CD14-positive monocyte (primary cell): ENCODE data around the gene MTMR3. TPM values are rescaled to one million over a fixed set of nuclear protein-coding genes. Genes with fewer than 3 reads are reported as not detected.

ENCODE experiments used
- DNase-seq, 3 donors: peaks; one replicate each; pipeline ENCODE4 v3.0.0-alpha.2; 2011 to 2022
- H2AFZ ChIP-seq: 2 replicates; pipeline ENCODE4 v1.6.0; 2012; ENCODE audit warnings: mild to moderate bottlenecking, low read depth, low read length, inconsistent platforms; ENCODE audit not compliant: insufficient read depth, poor library complexity, severe bottlenecking
- H3K27ac ChIP-seq, 2 donors: 1 replicate in 1 of 2; 2 replicates in 1 of 2; pipeline ENCODE4 v1.5.1; 2012 to 2013; ENCODE audit warnings: low read length in 2 of 2, control low read depth in 1 of 2, inconsistent platforms in 1 of 2, low read depth in 1 of 2, mild to moderate bottlenecking in 1 of 2
- H3K27me3 ChIP-seq, 2 donors: one replicate each; pipeline versions ENCODE4 v1.6.0 to v1.6.1; 2011 to 2013; ENCODE audit warnings: low read length in 2 of 2; ENCODE audit not compliant: control insufficient read depth in 2 of 2, insufficient read depth in 2 of 2
- H3K36me3 ChIP-seq, 2 donors: replicated peaks in 1 of 2; 1 replicate in 1 of 2; 2 replicates in 1 of 2; pipeline versions ENCODE4 v1.5.1 to v1.6.1; 2012 to 2013; ENCODE audit warnings: low read length in 2 of 2, control low read depth in 1 of 2, inconsistent platforms in 1 of 2, mild to moderate bottlenecking in 1 of 2; ENCODE audit not compliant: insufficient read depth in 2 of 2, control insufficient read depth in 1 of 2
- H3K4me1 ChIP-seq, 2 donors: 1 replicate in 1 of 2; 2 replicates in 1 of 2; pipeline versions ENCODE4 v1.5.1 to v1.6.1; 2012 to 2013; ENCODE audit warnings: low read length in 2 of 2, control low read depth in 1 of 2, inconsistent platforms in 1 of 2, mild to moderate bottlenecking in 1 of 2, moderate library complexity in 1 of 2; ENCODE audit not compliant: insufficient read depth in 2 of 2, control insufficient read depth in 1 of 2
- H3K4me2 ChIP-seq: replicated peaks from 2 replicates; pipeline ENCODE3; 2012; ENCODE audit warnings: low read length, moderate library complexity, mild to moderate bottlenecking; ENCODE audit not compliant: poor library complexity, severe bottlenecking; ENCODE audit errors: extremely low read depth
- H3K4me3 ChIP-seq, 3 experiments: fragments of 200-600 bp in 1 of 3; sonication (generic) in 1 of 3; replicated peaks in 1 of 3; 1 replicate in 2 of 3; 2 replicates in 1 of 3; pipeline ENCODE4 v1.5.1; 2011 to 2013; ENCODE audit warnings: low read length in 3 of 3, mild to moderate bottlenecking in 3 of 3, control low read depth in 2 of 3, low read depth in 2 of 3, inconsistent platforms in 1 of 3, moderate library complexity in 1 of 3
- H3K79me2 ChIP-seq: 2 replicates; pipeline ENCODE4 v1.6.0; 2012; ENCODE audit warnings: mild to moderate bottlenecking, control low read depth, inconsistent platforms, low read length, moderate library complexity; ENCODE audit not compliant: insufficient read depth
- H3K9ac ChIP-seq: 2 replicates; pipeline ENCODE4 v1.6.0; 2017; ENCODE audit warnings: low read length, mild to moderate bottlenecking; ENCODE audit not compliant: insufficient read depth, poor library complexity, severe bottlenecking
- H3K9me3 ChIP-seq, 2 donors: replicated peaks in 1 of 2; 1 replicate in 1 of 2; 2 replicates in 1 of 2; pipeline versions ENCODE4 v1.5.1 to v1.6.1; 2012 to 2013; ENCODE audit warnings: low read length in 2 of 2, control low read depth in 1 of 2; ENCODE audit not compliant: control insufficient read depth in 1 of 2, insufficient read depth in 1 of 2
- H4K20me1 ChIP-seq: 2 replicates; pipeline ENCODE4 v1.6.0; 2012; ENCODE audit warnings: mild to moderate bottlenecking, low read length, control low read depth, moderate library complexity; ENCODE audit not compliant: insufficient read depth
- H3K27ac Mint-ChIP-seq, 7 donors: one replicate each; pipeline ENCODE4 v1.8.0; 2020; ENCODE audit warnings: mild to moderate bottlenecking in 7 of 7, mixed read lengths in 7 of 7, moderate library complexity in 6 of 7, inconsistent platforms in 2 of 7
- H3K27me3 Mint-ChIP-seq, 3 donors: one replicate each; pipeline ENCODE4 v1.8.0; 2021 to 2022; ENCODE audit warnings: low read depth in 3 of 3, mild to moderate bottlenecking in 3 of 3, mixed read lengths in 3 of 3, moderate library complexity in 3 of 3, inconsistent platforms in 1 of 3
- H3K36me3 Mint-ChIP-seq, 2 donors: one replicate each; pipeline ENCODE4 v1.8.0; 2020; ENCODE audit warnings: mixed read lengths in 2 of 2, inconsistent platforms in 1 of 2, mild to moderate bottlenecking in 1 of 2
- H3K4me1 Mint-ChIP-seq: one replicate; pipeline ENCODE4 v1.8.0; 2020; ENCODE audit warnings: mild to moderate bottlenecking, mixed read lengths
- H3K4me3 Mint-ChIP-seq, 2 donors: one replicate each; pipeline ENCODE4 v1.8.0; 2020; ENCODE audit warnings: mild to moderate bottlenecking in 2 of 2, mixed read lengths in 2 of 2, moderate library complexity in 1 of 2
- H3K9me3 Mint-ChIP-seq, 7 donors: one replicate each; pipeline ENCODE4 v1.8.0; 2020 to 2022; ENCODE audit warnings: mixed read lengths in 7 of 7, mild to moderate bottlenecking in 6 of 7, moderate library complexity in 6 of 7, inconsistent platforms in 2 of 7
- CTCF ChIP-seq: fragments of 200-600 bp; IDR thresholded peaks from one replicate; pipeline ENCODE4 v1.8.0; 2022; ENCODE audit warnings: antibody characterized with exemption, mild to moderate bottlenecking
- WGBS: methylation state at CpG from one replicate; pipeline ENCODE4 v1.1.5; 2013; ENCODE audit warnings: missing lambda C conversion rate; ENCODE audit not compliant: insufficient coverage; 5-methylcytosine and 5-hydroxymethylcytosine counted together
- intact Hi-C, 2 donors: fragments of 100-400 bp; cut with micrococcal nuclease; formaldehyde crosslinking; loops; one replicate each; pipeline versions ENCODE4 v1.15.0 to v1.15.1; 2023
- polyA plus RNA-seq, 3 donors: library from polyadenylated mRNA; depleted of rRNA in 1 of 3; unstranded in 2 of 3; stranded (reverse) in 1 of 3; fragments of 300-500 nt in 2 of 3; fragments of >200 nt in 1 of 3; fragmentation: Illumina TruSeq in 2 of 3; gene quantifications; 1 replicate in 2 of 3; 2 replicates in 1 of 3; pipeline ENCODE4 v1.2.3, GENCODE V29; 2012 to 2021

MTMR3 gene
- polyA plus RNA-seq, 3 donors: 23.4 to 86.1 (median 30.2) TPM

GRCh38 chr22:29837741-29838598 is 45.0 kb upstream of the MTMR3 start, which contains the start of gene ASCC2:
ASCC2 (minus strand) TSS chr22:29838274; CDS start chr22:29832325, 5,949 bp downstream.
- Histone ChIP-seq H4K20me1 (peaks cover 10% of the 10 kb centered on the region), H3K4me2 (peak within 1 kb of the TSS; percentile 77), H3K27me3 (no peaks in the 10 kb centered on the region), H3K9ac (peak within 1 kb of the TSS; percentile 89), H3K4me3 (peak within 1 kb of the TSS; percentile 84 to 96 (median 94)), H3K36me3 (peaks cover 12 to 26% of the 10 kb centered on the region in 2 donors), H2AFZ (peak within 1 kb of the TSS; percentile 85), H3K79me2 (peaks cover 43% of the 10 kb centered on the region), H3K4me1 (peaks cover 20 to 22% of the 10 kb centered on the region in 2 donors), H3K9me3 (no peaks in the 10 kb centered on the region), H3K27ac (peak within 1 kb of the TSS; percentile 83 to 92)
- under 1% methylated on average over 48 of the region's 54 CpGs for WGBS
- DNase-seq: peak; percentile 98 to 100 (median 99)
- intact Hi-C loops: loop anchor here (1.0 to 10.0 kb wide), 2 partner anchors 45 to 47 kb away; partner anchors contain the start of gene MTMR3 (in 2 of the 2)
- Mint-ChIP-seq H3K4me3 (peak within 1 kb of the TSS; percentile 81 to 90), H3K9me3 (peaks cover 0 to 1% (median 0%) of the 10 kb centered on the region in 7 donors), H3K27ac (peak within 1 kb of the TSS; percentile 95 to 98 (median 98)), H3K27me3 (peaks cover 0 to 3% (median 0%) of the 10 kb centered on the region in 3 donors), H3K36me3 (peaks cover 19 to 26% of the 10 kb centered on the region in 2 donors), H3K4me1 (peaks cover 33% of the 10 kb centered on the region)
- no peak for TF ChIP-seq CTCF

GRCh38 chr22:29838599-29838956 is 44.4 kb upstream of the MTMR3 start:
- WGBS: 0% methylated on average over 3 of the region's 5 CpGs
- intact Hi-C loops: loop anchor here (1.0 to 10.0 kb wide), 2 partner anchors 45 to 46 kb away; partner anchors contain the start of gene MTMR3 (in 2 of the 2)
- peaks cover 43% of the 10 kb centered on the region for H3K79me2 ChIP-seq
- H3K9ac ChIP-seq: peak overlapping the region; percentile 89
- peaks cover 0 to 3% (median 0%) of the 10 kb centered on the region in 3 donors for H3K27me3 Mint-ChIP-seq
- peaks cover 20 to 22% of the 10 kb centered on the region in 2 donors for H3K4me1 ChIP-seq
- peaks cover 8 to 20% of the 10 kb centered on the region in 2 donors for H3K36me3 ChIP-seq
- H3K9me3 Mint-ChIP-seq: peaks cover 0 to 1% (median 0%) of the 10 kb centered on the region in 7 donors
- H3K4me3 Mint-ChIP-seq: peak overlapping the region; percentile 81 to 90
- peak overlapping the region; percentile 77 for H3K4me2 ChIP-seq
- H3K9me3 ChIP-seq: no peaks in the 10 kb centered on the region
- H3K27me3 ChIP-seq: no peaks in the 10 kb centered on the region
- H4K20me1 ChIP-seq: peaks cover 10% of the 10 kb centered on the region
- peak overlapping the region; percentile 85 for H2AFZ ChIP-seq
- H3K36me3 Mint-ChIP-seq: peaks cover 13 to 20% of the 10 kb centered on the region in 2 donors
- H3K27ac ChIP-seq: peak overlapping the region; percentile 83 to 92
- peak overlapping the region; percentile 95 to 98 (median 98) for H3K27ac Mint-ChIP-seq
- DNase-seq: no peak
- H3K4me3 ChIP-seq: peak overlapping the region; percentile 84 to 96 (median 94)
- TF ChIP-seq CTCF: no peak
- H3K4me1 Mint-ChIP-seq: peaks cover 33% of the 10 kb centered on the region
